Measurements from ENCODE around the gene TAMALIN. TPM values are rescaled to one million over a fixed set of nuclear protein-coding genes. Genes with fewer than 3 reads are reported as not detected.

The TAMALIN gene
- total RNA-seq, 1 donor: 4.7 TPM

DNA sequence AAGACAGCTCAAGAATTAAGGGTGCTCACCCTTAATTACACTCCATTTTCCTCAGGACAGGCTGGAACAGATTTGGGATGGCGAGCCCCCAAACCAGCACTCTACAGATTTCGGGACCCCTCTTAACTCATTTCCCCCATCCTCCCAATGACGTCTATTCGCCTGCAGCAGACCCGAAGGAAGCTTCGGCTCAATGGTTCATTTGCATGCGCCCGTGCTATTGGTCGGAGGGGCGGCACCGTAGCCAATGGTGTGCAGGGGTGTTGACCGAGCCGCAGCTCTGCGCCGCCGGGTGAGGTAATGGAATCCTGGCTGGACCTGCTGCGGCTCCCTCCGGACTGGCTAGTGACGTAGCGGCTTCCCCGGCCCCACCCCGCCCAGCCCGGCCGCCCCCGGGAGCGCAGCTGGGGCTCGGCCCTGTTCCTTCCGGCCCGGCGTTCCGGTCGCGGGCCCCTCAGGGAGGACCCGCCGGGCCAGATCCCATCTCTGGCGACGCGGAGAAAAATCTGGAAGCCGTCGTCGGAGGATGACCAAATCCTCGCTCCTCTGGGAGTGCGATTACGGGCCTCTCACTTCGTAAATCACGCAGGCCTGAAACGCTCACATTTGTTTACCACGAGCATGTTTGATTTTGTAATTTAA is 26.2 kb downstream of the TAMALIN start:
- Histone ChIP-seq H3K4me1 (ENCODE audit: insufficient read depth, low read length) (peaks cover 22% of the 10 kb centered on the region), H2AFZ (ENCODE audit: low read length) (peak overlapping the region; percentile 69), H3K27me3 (ENCODE audit: insufficient read depth, low read length) (no peaks in the 10 kb centered on the region), H3K9me3 (ENCODE audit: low read depth, low read length) (no peaks in the 10 kb centered on the region), H3K4me2 (ENCODE audit: insufficient read depth, low read length) (peak overlapping the region; percentile 98), H3K79me2 (ENCODE audit: insufficient read depth, low read length) (peaks cover 2% of the 10 kb centered on the region), H4K20me1 (ENCODE audit: insufficient read depth, low read length) (no peaks in the 10 kb centered on the region), H3K36me3 (ENCODE audit: insufficient read depth, low read length) (no peaks in the 10 kb centered on the region), H3K4me3 (ENCODE audit: insufficient read depth, low read length) (peak overlapping the region; percentile 68), H3K27ac (ENCODE audit: low read depth, low read length) (peak overlapping the region; percentile 93)
- TF ChIP-seq, protein P1, sequence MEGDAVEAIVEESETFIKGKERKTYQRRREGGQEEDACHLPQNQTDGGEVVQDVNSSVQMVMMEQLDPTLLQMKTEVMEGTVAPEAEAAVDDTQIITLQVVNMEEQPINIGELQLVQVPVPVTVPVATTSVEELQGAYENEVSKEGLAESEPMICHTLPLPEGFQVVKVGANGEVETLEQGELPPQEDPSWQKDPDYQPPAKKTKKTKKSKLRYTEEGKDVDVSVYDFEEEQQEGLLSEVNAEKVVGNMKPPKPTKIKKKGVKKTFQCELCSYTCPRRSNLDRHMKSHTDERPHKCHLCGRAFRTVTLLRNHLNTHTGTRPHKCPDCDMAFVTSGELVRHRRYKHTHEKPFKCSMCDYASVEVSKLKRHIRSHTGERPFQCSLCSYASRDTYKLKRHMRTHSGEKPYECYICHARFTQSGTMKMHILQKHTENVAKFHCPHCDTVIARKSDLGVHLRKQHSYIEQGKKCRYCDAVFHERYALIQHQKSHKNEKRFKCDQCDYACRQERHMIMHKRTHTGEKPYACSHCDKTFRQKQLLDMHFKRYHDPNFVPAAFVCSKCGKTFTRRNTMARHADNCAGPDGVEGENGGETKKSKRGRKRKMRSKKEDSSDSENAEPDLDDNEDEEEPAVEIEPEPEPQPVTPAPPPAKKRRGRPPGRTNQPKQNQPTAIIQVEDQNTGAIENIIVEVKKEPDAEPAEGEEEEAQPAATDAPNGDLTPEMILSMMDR (IDR thresholded peaks at IDR 0.05; ENCODE audit: extremely low read depth, low read depth, low read length): no peak
- DNase-seq (ENCODE audit: insufficient read length, low spot score, missing footprints): peak; percentile 100

DNA sequence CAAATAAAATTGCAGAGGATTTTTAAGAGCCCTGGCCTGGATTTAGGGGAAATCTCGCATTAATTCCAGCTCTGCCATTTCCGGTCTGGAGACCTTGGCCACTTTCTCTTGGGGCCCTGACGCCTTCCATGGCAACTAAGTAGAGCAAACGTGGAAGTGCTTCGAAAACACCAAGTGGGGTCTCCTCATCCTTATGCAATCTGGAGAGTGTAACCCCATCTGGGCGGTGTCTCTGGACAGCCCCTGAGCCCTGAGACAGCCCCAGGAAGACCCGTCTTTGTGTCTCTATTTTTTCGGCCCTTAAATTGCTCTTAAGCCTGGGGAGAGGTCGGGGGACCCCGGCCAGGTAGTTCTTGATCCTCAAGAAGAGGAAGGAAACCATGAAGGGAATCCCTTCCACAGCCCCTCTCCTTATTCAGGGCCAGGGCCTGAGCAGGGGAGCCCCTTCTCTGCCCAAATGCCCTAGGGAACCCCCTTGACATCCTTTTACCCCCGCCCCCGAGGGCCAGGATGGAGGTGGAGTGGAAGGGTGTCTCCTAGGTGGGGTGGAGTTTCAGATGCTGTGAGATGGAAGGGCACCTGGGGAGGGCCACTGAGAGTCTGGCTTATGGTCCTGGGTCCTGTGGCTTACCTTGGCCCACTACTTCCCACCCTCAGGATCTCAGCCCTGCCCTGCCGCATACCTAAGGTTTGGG is 26.8 kb downstream of the TAMALIN start:
- Histone ChIP-seq H3K36me3 (ENCODE audit: insufficient read depth, low read length) (no peaks in the 10 kb centered on the region), H3K4me2 (ENCODE audit: insufficient read depth, low read length) (peak overlapping the region; percentile 71), H3K27me3 (ENCODE audit: insufficient read depth, low read length) (no peaks in the 10 kb centered on the region), H3K9me3 (ENCODE audit: low read depth, low read length) (no peaks in the 10 kb centered on the region), H3K79me2 (ENCODE audit: insufficient read depth, low read length) (peaks cover 2% of the 10 kb centered on the region), H2AFZ (ENCODE audit: low read length) (no peak overlapping the region), H3K4me3 (ENCODE audit: insufficient read depth, low read length) (peak overlapping the region; percentile 63), H4K20me1 (ENCODE audit: insufficient read depth, low read length) (no peaks in the 10 kb centered on the region), H3K27ac (ENCODE audit: low read depth, low read length) (peak overlapping the region; percentile 93), H3K4me1 (ENCODE audit: insufficient read depth, low read length) (peaks cover 27% of the 10 kb centered on the region)
- DNase-seq (ENCODE audit: insufficient read length, low spot score, missing footprints): no peak
- TF ChIP-seq, protein P1 (IDR thresholded peaks at IDR 0.05; ENCODE audit: extremely low read depth, low read depth, low read length): no peak

DNA sequence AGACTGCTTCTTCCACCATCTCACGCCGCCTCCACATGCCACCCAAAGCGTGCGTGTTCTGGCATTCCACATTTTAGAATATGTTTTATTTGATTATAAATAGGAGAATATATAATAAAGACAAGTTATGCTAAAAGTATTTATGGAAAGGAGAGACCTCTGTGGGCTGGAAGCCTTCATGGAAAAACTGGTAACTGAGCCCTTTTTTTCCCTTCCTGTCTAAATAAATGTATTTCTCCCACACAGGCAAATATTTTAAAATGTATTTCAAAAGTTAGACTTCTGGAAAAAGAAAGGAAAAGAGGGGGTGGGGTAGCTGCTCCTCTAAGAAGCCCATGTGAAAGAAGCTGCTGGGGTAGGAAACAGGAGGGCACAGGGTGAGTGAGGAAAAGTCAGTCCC is 28.4 kb downstream of the TAMALIN start:
- TF ChIP-seq, protein P1 (IDR thresholded peaks at IDR 0.05; ENCODE audit: extremely low read depth, low read depth, low read length): no peak
- Histone ChIP-seq H2AFZ (ENCODE audit: low read length) (no peak overlapping the region), H3K4me3 (ENCODE audit: insufficient read depth, low read length) (no peak overlapping the region), H3K4me2 (ENCODE audit: insufficient read depth, low read length) (no peak overlapping the region), H3K36me3 (ENCODE audit: insufficient read depth, low read length) (no peaks in the 10 kb centered on the region), H3K9me3 (ENCODE audit: low read depth, low read length) (no peaks in the 10 kb centered on the region), H4K20me1 (ENCODE audit: insufficient read depth, low read length) (no peaks in the 10 kb centered on the region), H3K79me2 (ENCODE audit: insufficient read depth, low read length) (peaks cover 2% of the 10 kb centered on the region), H3K27me3 (ENCODE audit: insufficient read depth, low read length) (no peaks in the 10 kb centered on the region), H3K27ac (ENCODE audit: low read depth, low read length) (no peak overlapping the region), H3K4me1 (ENCODE audit: insufficient read depth, low read length) (peaks cover 28% of the 10 kb centered on the region)
- no peak for DNase-seq (ENCODE audit: insufficient read length, low spot score, missing footprints)

DNA sequence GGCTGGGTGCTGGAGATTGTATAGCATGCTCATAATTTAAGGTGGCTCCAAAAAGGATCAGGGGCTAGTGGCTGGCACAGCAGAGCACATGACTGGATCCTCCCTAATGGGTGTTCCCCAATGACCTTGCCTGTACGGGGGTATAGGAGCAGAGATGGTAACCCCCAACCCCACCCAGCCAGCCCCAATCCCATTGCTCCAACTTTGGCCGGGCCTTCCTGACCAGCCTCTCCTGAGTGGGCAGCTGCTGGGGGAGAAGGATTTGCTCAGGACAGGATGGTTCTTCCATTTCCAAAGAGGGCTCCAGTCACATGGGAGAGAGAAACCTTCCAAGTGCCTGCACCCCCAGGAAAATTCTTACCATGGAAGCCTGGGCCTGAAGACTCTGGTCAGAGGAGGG is 29.2 kb downstream of the TAMALIN start:
- TF ChIP-seq, protein P1 (IDR thresholded peaks at IDR 0.05; ENCODE audit: extremely low read depth, low read depth, low read length): no peak
- Histone ChIP-seq H2AFZ (ENCODE audit: low read length) (no peak overlapping the region), H3K79me2 (ENCODE audit: insufficient read depth, low read length) (peaks cover 6% of the 10 kb centered on the region), H4K20me1 (ENCODE audit: insufficient read depth, low read length) (no peaks in the 10 kb centered on the region), H3K4me2 (ENCODE audit: insufficient read depth, low read length) (no peak overlapping the region), H3K36me3 (ENCODE audit: insufficient read depth, low read length) (no peaks in the 10 kb centered on the region), H3K9me3 (ENCODE audit: low read depth, low read length) (no peaks in the 10 kb centered on the region), H3K4me1 (ENCODE audit: insufficient read depth, low read length) (peaks cover 28% of the 10 kb centered on the region), H3K27ac (ENCODE audit: low read depth, low read length) (peak overlapping the region; percentile 69), H3K4me3 (ENCODE audit: insufficient read depth, low read length) (no peak overlapping the region), H3K27me3 (ENCODE audit: insufficient read depth, low read length) (no peaks in the 10 kb centered on the region)
- no peak for DNase-seq (ENCODE audit: insufficient read length, low spot score, missing footprints)

Data from osteoblast (primary cell).